Measurements from ENCODE around the gene PRKCE.
A peak's percentile ranks its signal among the peaks of the same experiment; 100 is the strongest.

PRKCE gene

GRCh38 chr2:46034535-46034934, 383.1 kb downstream of the PRKCE start:
- Mint-ChIP-seq H3K9me3 (no peaks in the 10 kb centered on the region), H3K4me1 (peaks cover 50% of the 10 kb centered on the region), H3K27ac (peak overlapping the region; percentile 44), H3K4me3 (no peak overlapping the region), H3K36me3 (peaks cover 15% of the 10 kb centered on the region)
- ATAC-seq: no peak
- DNase-seq (ENCODE audit: low spot score in 2 of 2): no peak

- Mint-ChIP-seq H3K27ac (peak overlapping the region; percentile 60), H3K4me3 (no peak overlapping the region), H3K4me1 (peaks cover 42% of the 10 kb centered on the region), H3K9me3 (no peaks in the 10 kb centered on the region), H3K36me3 (peaks cover 5% of the 10 kb centered on the region)
- ATAC-seq (no peak), DNase-seq (ENCODE audit: low spot score in 2 of 2) (no peak)
Observed at GRCh38 chr2:46036929-46037328, 385.5 kb downstream of the PRKCE start.

GRCh38 chr2:46039543-46040303, 388.2 kb downstream of the PRKCE start:
- H3K36me3 Mint-ChIP-seq: no peaks in the 10 kb centered on the region
- ATAC-seq (no peak), DNase-seq (ENCODE audit: low spot score in 2 of 2) (no peak)
- peaks cover 26% of the 10 kb centered on the region for H3K4me1 Mint-ChIP-seq
- no peak overlapping the region for H3K4me3 Mint-ChIP-seq
- H3K9me3 Mint-ChIP-seq: no peaks in the 10 kb centered on the region
- H3K27ac Mint-ChIP-seq: peak overlapping the region; percentile 88

GRCh38 chr2:46040563-46041155, 389.2 kb downstream of the PRKCE start:
- Mint-ChIP-seq H3K4me3 (no peak overlapping the region), H3K9me3 (no peaks in the 10 kb centered on the region), H3K4me1 (peaks cover 29% of the 10 kb centered on the region), H3K27ac (peak overlapping the region; percentile 88), H3K36me3 (no peaks in the 10 kb centered on the region)
- ATAC-seq (peak; percentile 73), DNase-seq (ENCODE audit: low spot score in 2 of 2) (no peak)

GRCh38 chr2:46041434-46041833, 390.0 kb downstream of the PRKCE start:
- H3K4me1 Mint-ChIP-seq: peaks cover 30% of the 10 kb centered on the region
- no peak for ATAC-seq
- H3K27ac Mint-ChIP-seq: peak overlapping the region; percentile 88
- no peak for DNase-seq (ENCODE audit: low spot score in 2 of 2)
- H3K9me3 Mint-ChIP-seq: no peaks in the 10 kb centered on the region
- H3K36me3 Mint-ChIP-seq: no peaks in the 10 kb centered on the region
- no peak overlapping the region for H3K4me3 Mint-ChIP-seq

GRCh38 chr2:46042207-46042637, 390.7 kb downstream of the PRKCE start:
- Mint-ChIP-seq H3K36me3 (no peaks in the 10 kb centered on the region), H3K27ac (peak overlapping the region; percentile 88), H3K9me3 (no peaks in the 10 kb centered on the region), H3K4me1 (peaks cover 29% of the 10 kb centered on the region), H3K4me3 (no peak overlapping the region)
- DNase-seq (ENCODE audit: low spot score in 2 of 2) (no peak), ATAC-seq (no peak)

GRCh38 chr2:46042711-46043110, 391.2 kb downstream of the PRKCE start:
- Mint-ChIP-seq H3K4me3 (no peak overlapping the region), H3K9me3 (no peaks in the 10 kb centered on the region), H3K36me3 (no peaks in the 10 kb centered on the region), H3K4me1 (peaks cover 29% of the 10 kb centered on the region), H3K27ac (peak overlapping the region; percentile 88)
- ATAC-seq: no peak
- DNase-seq (ENCODE audit: low spot score in 2 of 2): no peak

GRCh38 chr2:46045888-46046287, 394.4 kb downstream of the PRKCE start:
- DNase-seq (ENCODE audit: low spot score in 2 of 2) (no peak), ATAC-seq (peak; percentile 84)
- Mint-ChIP-seq H3K36me3 (no peaks in the 10 kb centered on the region), H3K4me1 (peaks cover 26% of the 10 kb centered on the region), H3K4me3 (no peak overlapping the region), H3K27ac (peak overlapping the region; percentile 81), H3K9me3 (no peaks in the 10 kb centered on the region)

- H3K27ac Mint-ChIP-seq: peak overlapping the region; percentile 32
- DNase-seq (ENCODE audit: low spot score in 2 of 2) (no peak), ATAC-seq (no peak)
- H3K9me3 Mint-ChIP-seq: no peaks in the 10 kb centered on the region
- H3K4me3 Mint-ChIP-seq: no peak overlapping the region
- H3K36me3 Mint-ChIP-seq: no peaks in the 10 kb centered on the region
- peaks cover 38% of the 10 kb centered on the region for H3K4me1 Mint-ChIP-seq
Observed at GRCh38 chr2:46047290-46047689, 395.8 kb downstream of the PRKCE start.

GRCh38 chr2:46048693-46049092, 397.2 kb downstream of the PRKCE start:
- no peak overlapping the region for H3K27ac Mint-ChIP-seq

GRCh38 chr2:46050027-46050426, 398.6 kb downstream of the PRKCE start:
- peaks cover 56% of the 10 kb centered on the region for H3K4me1 Mint-ChIP-seq
- H3K36me3 Mint-ChIP-seq: no peaks in the 10 kb centered on the region
- DNase-seq (ENCODE audit: low spot score in 2 of 2): no peak
- H3K27ac Mint-ChIP-seq: no peak overlapping the region
- ATAC-seq: no peak
- no peaks in the 10 kb centered on the region for H3K9me3 Mint-ChIP-seq
- H3K4me3 Mint-ChIP-seq: no peak overlapping the region

More at GRCh38 chr2:46048693-46049092, 397.2 kb downstream of the PRKCE start:
- no peak overlapping the region for H3K4me3 Mint-ChIP-seq
- H3K9me3 Mint-ChIP-seq: no peaks in the 10 kb centered on the region
- peaks cover 49% of the 10 kb centered on the region for H3K4me1 Mint-ChIP-seq
- H3K36me3 Mint-ChIP-seq: no peaks in the 10 kb centered on the region
- no peak for ATAC-seq
- DNase-seq (ENCODE audit: low spot score in 2 of 2): no peak

GRCh38 chr2:46050489-46050888, 399.0 kb downstream of the PRKCE start:
- no peaks in the 10 kb centered on the region for H3K9me3 Mint-ChIP-seq
- no peak overlapping the region for H3K4me3 Mint-ChIP-seq
- no peaks in the 10 kb centered on the region for H3K36me3 Mint-ChIP-seq
- peaks cover 53% of the 10 kb centered on the region for H3K4me1 Mint-ChIP-seq
- ATAC-seq (no peak), DNase-seq (ENCODE audit: low spot score in 2 of 2) (no peak)
- H3K27ac Mint-ChIP-seq: peak overlapping the region; percentile 65

GRCh38 chr2:46051085-46051484, 399.6 kb downstream of the PRKCE start:
- DNase-seq (ENCODE audit: low spot score in 2 of 2): no peak
- peak; percentile 63 for ATAC-seq
- Mint-ChIP-seq H3K4me1 (peaks cover 47% of the 10 kb centered on the region), H3K9me3 (no peaks in the 10 kb centered on the region), H3K36me3 (no peaks in the 10 kb centered on the region), H3K27ac (peak overlapping the region; percentile 65), H3K4me3 (no peak overlapping the region)

- H3K9me3 Mint-ChIP-seq: no peaks in the 10 kb centered on the region
- ATAC-seq: peak; percentile 71
- H3K4me1 Mint-ChIP-seq: peaks cover 40% of the 10 kb centered on the region
- no peaks in the 10 kb centered on the region for H3K36me3 Mint-ChIP-seq
- DNase-seq (ENCODE audit: low spot score in 2 of 2): no peak
- no peak overlapping the region for H3K27ac Mint-ChIP-seq
- H3K4me3 Mint-ChIP-seq: no peak overlapping the region
Observed at GRCh38 chr2:46053564-46053963, 402.1 kb downstream of the PRKCE start.

- H3K4me3 Mint-ChIP-seq: no peak overlapping the region
- peaks cover 24% of the 10 kb centered on the region for H3K4me1 Mint-ChIP-seq
- ATAC-seq: no peak
- H3K36me3 Mint-ChIP-seq: no peaks in the 10 kb centered on the region
- H3K9me3 Mint-ChIP-seq: no peaks in the 10 kb centered on the region
- no peak overlapping the region for H3K27ac Mint-ChIP-seq
- DNase-seq (ENCODE audit: low spot score in 2 of 2): no peak
Observed at GRCh38 chr2:46056541-46056940, 405.1 kb downstream of the PRKCE start.

- no peak overlapping the region for H3K4me3 Mint-ChIP-seq
- no peak overlapping the region for H3K27ac Mint-ChIP-seq
- no peak for ATAC-seq
- peaks cover 18% of the 10 kb centered on the region for H3K4me1 Mint-ChIP-seq
- no peak for DNase-seq (ENCODE audit: low spot score in 2 of 2)
- no peaks in the 10 kb centered on the region for H3K9me3 Mint-ChIP-seq
- no peaks in the 10 kb centered on the region for H3K36me3 Mint-ChIP-seq
Observed at GRCh38 chr2:46058140-46058539, 406.7 kb downstream of the PRKCE start.
